GM12878 (cell line): ENCODE measurements around the gene RAD21L1.

ENCODE experiments used
- NR2F1 ChIP-seq: fragments of 450-650 bp; conservative IDR thresholded peaks from 2 replicates; pipeline ENCODE4 v1.6.1; 2017; ENCODE audit warnings: mild to moderate bottlenecking
- TF ChIP-seq, protein P1 (sequence below): IDR thresholded peaks from 2 replicates; pipeline ENCODE4 v1.6.1; 2012; ENCODE audit warnings: mild to moderate bottlenecking, low read depth, low read length

DNA sequence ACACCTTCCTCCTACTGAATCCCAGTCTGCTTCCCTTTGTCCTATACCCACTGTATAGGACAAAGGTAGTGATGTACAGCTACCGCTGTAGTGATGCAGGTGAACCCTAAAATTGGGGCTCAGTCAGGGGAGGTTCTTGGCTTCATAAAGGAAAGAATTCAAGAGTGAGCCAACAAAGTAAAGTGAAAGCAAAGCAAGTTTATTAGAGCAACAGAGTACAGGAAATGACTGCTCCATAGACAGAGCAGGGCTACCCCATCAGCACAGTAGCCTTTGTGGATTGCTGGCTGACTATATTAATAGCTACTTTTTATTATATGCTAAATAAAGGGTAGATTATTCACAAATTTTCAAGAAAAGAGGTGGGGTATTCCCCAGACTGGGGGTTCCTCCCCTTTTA is 25.9 kb upstream of the RAD21L1 start:
- TF ChIP-seq, protein P1, sequence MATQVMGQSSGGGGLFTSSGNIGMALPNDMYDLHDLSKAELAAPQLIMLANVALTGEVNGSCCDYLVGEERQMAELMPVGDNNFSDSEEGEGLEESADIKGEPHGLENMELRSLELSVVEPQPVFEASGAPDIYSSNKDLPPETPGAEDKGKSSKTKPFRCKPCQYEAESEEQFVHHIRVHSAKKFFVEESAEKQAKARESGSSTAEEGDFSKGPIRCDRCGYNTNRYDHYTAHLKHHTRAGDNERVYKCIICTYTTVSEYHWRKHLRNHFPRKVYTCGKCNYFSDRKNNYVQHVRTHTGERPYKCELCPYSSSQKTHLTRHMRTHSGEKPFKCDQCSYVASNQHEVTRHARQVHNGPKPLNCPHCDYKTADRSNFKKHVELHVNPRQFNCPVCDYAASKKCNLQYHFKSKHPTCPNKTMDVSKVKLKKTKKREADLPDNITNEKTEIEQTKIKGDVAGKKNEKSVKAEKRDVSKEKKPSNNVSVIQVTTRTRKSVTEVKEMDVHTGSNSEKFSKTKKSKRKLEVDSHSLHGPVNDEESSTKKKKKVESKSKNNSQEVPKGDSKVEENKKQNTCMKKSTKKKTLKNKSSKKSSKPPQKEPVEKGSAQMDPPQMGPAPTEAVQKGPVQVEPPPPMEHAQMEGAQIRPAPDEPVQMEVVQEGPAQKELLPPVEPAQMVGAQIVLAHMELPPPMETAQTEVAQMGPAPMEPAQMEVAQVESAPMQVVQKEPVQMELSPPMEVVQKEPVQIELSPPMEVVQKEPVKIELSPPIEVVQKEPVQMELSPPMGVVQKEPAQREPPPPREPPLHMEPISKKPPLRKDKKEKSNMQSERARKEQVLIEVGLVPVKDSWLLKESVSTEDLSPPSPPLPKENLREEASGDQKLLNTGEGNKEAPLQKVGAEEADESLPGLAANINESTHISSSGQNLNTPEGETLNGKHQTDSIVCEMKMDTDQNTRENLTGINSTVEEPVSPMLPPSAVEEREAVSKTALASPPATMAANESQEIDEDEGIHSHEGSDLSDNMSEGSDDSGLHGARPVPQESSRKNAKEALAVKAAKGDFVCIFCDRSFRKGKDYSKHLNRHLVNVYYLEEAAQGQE = no peak
- no peak for TF ChIP-seq NR2F1
